HepG2 (cell line): ENCODE data around the gene MTIF3. TPM values are rescaled to one million over a fixed set of nuclear protein-coding genes. Genes with fewer than 3 reads are reported as not detected.

ENCODE experiments used
- AKAP8 ChIP-seq: sonication (generic); formaldehyde crosslinking; IDR thresholded peaks from 2 replicates; pipeline ENCODE4 v1.5.1; 2020; ENCODE audit warnings: mild to moderate bottlenecking, missing genetic modification reagents
- ATF4 ChIP-seq, 2 experiments: fragments of 450-650 bp in 1 of 2; sonication (generic) in 1 of 2; formaldehyde crosslinking; IDR thresholded peaks; 2 replicates each; pipeline versions ENCODE4 v1.5.0 to v1.8.0; 2020 to 2022; ENCODE audit warnings: mild to moderate bottlenecking in 1 of 2, missing genetic modification reagents in 1 of 2
- BCLAF1 ChIP-seq: fragments of 450-650 bp; IDR thresholded peaks from 2 replicates; pipeline ENCODE4 v1.6.1; 2017; ENCODE audit warnings: mild to moderate bottlenecking
- DNMT1 ChIP-seq: sonication (generic); formaldehyde crosslinking; IDR thresholded peaks from 2 replicates; pipeline ENCODE4 v1.5.1; 2020; ENCODE audit warnings: mild to moderate bottlenecking, missing genetic modification reagents
- FOXO1 ChIP-seq: sonication (generic); formaldehyde crosslinking; IDR thresholded peaks from 2 replicates; pipeline ENCODE4 v1.4.0; 2020; ENCODE audit warnings: missing genetic modification reagents
- GATAD1 ChIP-seq: IDR thresholded peaks from 2 replicates; pipeline ENCODE4 v1.6.1; 2016; ENCODE audit warnings: missing genetic modification reagents, missing compliant biosample characterization
- HNRNPLL ChIP-seq: fragments of 200-400 bp; formaldehyde crosslinking; IDR thresholded peaks from 2 replicates; pipeline ENCODE4 v1.6.1; 2017; ENCODE audit warnings: mild to moderate bottlenecking, low read depth, low read length; ENCODE audit not compliant: poor library complexity, severe bottlenecking
- KDM5A ChIP-seq: fragments of 200-600 bp; sonication (generic); IDR thresholded peaks from 2 replicates; pipeline ENCODE4 v1.7.0; 2018; ENCODE audit warnings: antibody characterized with exemption, mild to moderate bottlenecking, low read length, borderline replicate concordance
- KMT2A ChIP-seq: sonication (generic); formaldehyde crosslinking; IDR thresholded peaks from 2 replicates; pipeline ENCODE4 v1.4.0; 2020; ENCODE audit warnings: missing genetic modification reagents
- MED1 ChIP-seq: sonication (generic); formaldehyde crosslinking; IDR thresholded peaks from 2 replicates; pipeline ENCODE4 v1.4.0; 2020; ENCODE audit warnings: missing genetic modification reagents
- NFIB ChIP-seq: sonication (generic); formaldehyde crosslinking; IDR thresholded peaks from 2 replicates; pipeline ENCODE4 v1.9.0; 2021; ENCODE audit warnings: missing genetic modification reagents, mild to moderate bottlenecking, borderline replicate concordance
- NFIC ChIP-seq: IDR thresholded peaks from 2 replicates; pipeline ENCODE4 v1.6.1; 2012; ENCODE audit warnings: mild to moderate bottlenecking, low read length, inconsistent platforms
- PCBP1 ChIP-seq: fragments of 200-400 bp; formaldehyde crosslinking; IDR thresholded peaks from 2 replicates; pipeline ENCODE4 v1.6.1; 2017; ENCODE audit warnings: mild to moderate bottlenecking, low read depth, low read length, borderline replicate concordance
- PHB2 ChIP-seq: fragments of 450-650 bp; IDR thresholded peaks from 2 replicates; pipeline ENCODE4 v1.6.1; 2018; ENCODE audit not compliant: partially characterized antibody
- RAD21 ChIP-seq: fragments of 450-650 bp; formaldehyde crosslinking; IDR thresholded peaks from 2 replicates; pipeline ENCODE4 v1.5.0; 2020; ENCODE audit warnings: mild to moderate bottlenecking
- SIX1 ChIP-seq: sonication (generic); formaldehyde crosslinking; IDR thresholded peaks from 2 replicates; pipeline ENCODE4 v1.4.0; 2020; ENCODE audit warnings: missing genetic modification reagents, borderline replicate concordance
- SNRNP70 ChIP-seq: fragments of 200-400 bp; formaldehyde crosslinking; IDR thresholded peaks from 2 replicates; pipeline ENCODE4 v1.6.1; 2017; ENCODE audit warnings: mild to moderate bottlenecking, low read depth, low read length, moderate library complexity
- TAF1 ChIP-seq: sonication (generic); formaldehyde crosslinking; IDR thresholded peaks from 2 replicates; pipeline ENCODE4 v1.4.0; 2020; ENCODE audit warnings: missing genetic modification reagents
- ZFP36L1 ChIP-seq: sonication (generic); formaldehyde crosslinking; IDR thresholded peaks from 2 replicates; pipeline ENCODE4 v1.8.0; 2022; ENCODE audit warnings: mild to moderate bottlenecking, missing genetic modification reagents, moderate library complexity
- ZNF12 ChIP-seq: sonication (generic); formaldehyde crosslinking; IDR thresholded peaks from 2 replicates; pipeline ENCODE4 v1.5.0; 2020; ENCODE audit warnings: missing genetic modification reagents
- ZNF225 ChIP-seq: sonication (generic); formaldehyde crosslinking; IDR thresholded peaks from 2 replicates; pipeline ENCODE4 v1.4.0; 2020; ENCODE audit warnings: mild to moderate bottlenecking, missing genetic modification reagents
- ZNF329 ChIP-seq: sonication (generic); formaldehyde crosslinking; IDR thresholded peaks from 2 replicates; pipeline ENCODE4 v1.9.0; 2021; ENCODE audit warnings: low read depth, mild to moderate bottlenecking, missing genetic modification reagents
- ZNF343 ChIP-seq: sonication (generic); formaldehyde crosslinking; IDR thresholded peaks from 2 replicates; pipeline ENCODE4 v1.4.0; 2020; ENCODE audit warnings: mild to moderate bottlenecking, missing genetic modification reagents
- ZNF382 ChIP-seq: sonication (generic); formaldehyde crosslinking; IDR thresholded peaks from 2 replicates; pipeline ENCODE4 v1.5.0; 2020; ENCODE audit warnings: missing genetic modification reagents, mild to moderate bottlenecking, borderline replicate concordance
- ZNF552 ChIP-seq: sonication (generic); formaldehyde crosslinking; IDR thresholded peaks from 2 replicates; pipeline ENCODE4 v1.9.0; 2022; ENCODE audit warnings: missing genetic modification reagents, mild to moderate bottlenecking, borderline replicate concordance
- ZNF7 ChIP-seq: IDR thresholded peaks from 2 replicates; pipeline ENCODE4 v1.6.1; 2016; ENCODE audit warnings: missing biosample characterization, missing genetic modification reagents
- ZNF777 ChIP-seq: sonication (generic); formaldehyde crosslinking; IDR thresholded peaks from 2 replicates; pipeline ENCODE4 v1.4.0; 2020; ENCODE audit warnings: missing genetic modification reagents
- polyA plus RNA-seq, 8 experiments: library from polyadenylated mRNA; depleted of rRNA in 3 of 8; stranded (reverse) in 7 of 8; unstranded in 1 of 8; fragments of >200 nt; fragmentation: Illumina TruSeq in 4 of 8; extraction: Trizol in 4 of 8; gene quantifications; 2 replicates each; pipeline versions ENCODE4 v1.2.1 to v1.2.3, GENCODE V29; 2011 to 2016; ENCODE audit warnings: low read depth in 4 of 8, missing spikeins in 1 of 8, mixed read lengths in 1 of 8; ENCODE audit not compliant: insufficient read depth in 1 of 8
- total RNA-seq, 5 experiments: library from RNA; depleted of rRNA; stranded (reverse); fragments of >200 nt; fragmentation: Illumina TruSeq; extraction: Trizol; gene quantifications; 2 replicates each; pipeline ENCODE4 v1.2.3, GENCODE V29; 2016; ENCODE audit warnings: low read depth in 1 of 5

MTIF3 gene
- total and polyA plus RNA-seq, 2 of the 13 experiments (the other 11 are each of a cell fraction or from before 2014, with no cell fraction given), result 33.7 to 40.6 TPM

- TF ChIP-seq ZNF329 (CRISPR knock-in tag) (peak; percentile 85; the same call in 1 of the 2 replicates), PHB2 (no peak), RAD21 (peak; percentile 59; the same call in 1 of the 2 replicates), NFIC (peak; percentile 34; the same call in 1 of the 2 replicates), TAF1 (peak; percentile 75), ZFP36L1 (peak; percentile 96), MED1 (peak; percentile 66), DNMT1 (CRISPR knock-in tag) (peak; percentile 93), ZNF777 (CRISPR knock-in tag) (peak; percentile 72), AKAP8 (CRISPR knock-in tag) (peak; percentile 46; the same call in 1 of the 2 replicates), ATF4 (CRISPR knock-in tag; IDR thresholded peaks at IDR 0.05) (peak in 1 of 2 experiments; percentile 76; a peak in 2 of 4 replicates), ZNF552 (peak; percentile 82; the same call in 1 of the 2 replicates), ZNF343 (CRISPR knock-in tag) (peak; percentile 81; the same call in 1 of the 2 replicates), FOXO1 (peak; percentile 71), SNRNP70 (no peak), KDM5A (no peak), HNRNPLL (peak; percentile 83), KMT2A (peak; percentile 66; the same call in 1 of the 2 replicates), ZNF12 (no peak), ZNF225 (CRISPR knock-in tag) (peak; percentile 89), BCLAF1 (no peak), SIX1 (CRISPR knock-in tag) (no peak), ZNF7 (CRISPR knock-in tag) (no peak), GATAD1 (CRISPR knock-in tag) (peak; percentile 61), NFIB (CRISPR knock-in tag) (0 out of 2 replicates have a peak, but pooled peaks have one; percentile 4), PCBP1 (no peak), ZNF382 (CRISPR knock-in tag) (no peak)
Observed at GRCh38 chr13:27424246-27425157, 25.9 kb downstream of the MTIF3 start, which contains the start of gene GTF3A (continued).
